Measurements from ENCODE around the gene LPP. TPM values are rescaled to one million over a fixed set of nuclear protein-coding genes. Genes with fewer than 3 reads are reported as not detected.

Gene LPP
- polyA plus RNA-seq, 3 donors = 14.1 to 23.2 (median 15.3) TPM

DNA sequence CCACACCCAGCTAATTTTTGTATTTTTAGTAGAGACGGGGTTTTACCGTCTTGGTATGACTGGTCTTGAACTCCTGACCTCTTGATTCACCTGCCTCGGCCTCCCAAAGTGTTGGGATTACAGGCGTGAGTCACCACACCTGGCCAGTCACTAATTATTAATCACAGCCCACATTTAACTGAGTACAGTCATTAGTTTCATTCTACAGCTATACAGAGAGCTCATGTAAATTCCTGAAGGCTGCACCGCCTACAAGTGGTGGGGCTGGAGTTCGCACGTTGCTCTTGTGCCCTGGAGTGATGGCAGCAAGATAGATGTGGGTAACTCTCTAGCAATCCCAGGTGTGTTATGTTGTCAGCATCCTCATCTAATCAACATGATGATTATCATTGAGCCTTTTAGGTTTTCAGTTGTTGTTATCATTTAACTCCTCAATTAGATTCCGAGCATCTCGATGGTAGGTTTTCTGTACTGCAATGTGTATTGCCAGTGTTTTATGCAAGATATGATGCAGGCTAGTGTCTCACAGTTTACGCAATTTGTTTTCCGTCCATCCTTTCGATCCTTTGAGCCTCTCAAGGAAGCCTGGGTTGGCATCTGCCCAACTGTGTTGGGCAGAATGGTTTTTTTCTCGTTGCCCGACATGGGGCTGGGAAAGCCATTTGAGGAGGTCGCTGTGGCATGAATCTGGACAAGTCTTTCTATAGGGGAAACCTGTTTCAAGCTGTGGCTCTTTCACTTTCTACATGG lies 216.3 kb downstream of the LPP start:
- Mint-ChIP-seq H3K4me3 (no peak overlapping the region), H3K4me1 (peaks cover 10% of the 10 kb centered on the region), H3K36me3 (peaks cover 4 to 5% of the 10 kb centered on the region in 2 donors), H3K27ac (peak overlapping the region in 2 of 7 donors; percentile 52 to 69), H3K27me3 (ENCODE audit: low read depth in 3 of 3) (peaks cover 0 to 1% (median 0%) of the 10 kb centered on the region in 3 donors), H3K9me3 (peaks cover 0 to 7% (median 4%) of the 10 kb centered on the region in 7 donors)
- Histone ChIP-seq H3K4me1 (ENCODE audit: control insufficient read depth in 1 of 2, insufficient read depth in 2 of 2, low read length in 2 of 2) (no peaks in the 10 kb centered on the region), H3K4me2 (replicated peaks; ENCODE audit: extremely low read depth, low read length, poor library complexity, severe bottlenecking) (no peak overlapping the region), H3K9ac (ENCODE audit: insufficient read depth, low read length, poor library complexity, severe bottlenecking) (no peak overlapping the region), H3K27me3 (ENCODE audit: control insufficient read depth in 2 of 2, insufficient read depth in 2 of 2, low read length in 2 of 2) (no peaks in the 10 kb centered on the region), H3K27ac (ENCODE audit: low read depth in 1 of 2, low read length in 2 of 2) (no peak overlapping the region), H3K9me3 (replicated peaks in 1 of 2; ENCODE audit: control insufficient read depth in 1 of 2, insufficient read depth in 1 of 2, low read length in 2 of 2) (no peaks in the 10 kb centered on the region), H3K79me2 (ENCODE audit: insufficient read depth, low read length) (no peaks in the 10 kb centered on the region), H3K36me3 (replicated peaks in 1 of 2; ENCODE audit: control insufficient read depth in 1 of 2, insufficient read depth in 2 of 2, low read length in 2 of 2) (no peaks in the 10 kb centered on the region), H2AFZ (ENCODE audit: insufficient read depth, low read depth, low read length, poor library complexity, severe bottlenecking) (no peak overlapping the region), H4K20me1 (ENCODE audit: insufficient read depth, low read length) (no peaks in the 10 kb centered on the region), H3K4me3 (replicated peaks in 1 of 3; ENCODE audit: low read depth in 2 of 3, low read length in 3 of 3) (no peak overlapping the region)
- 77% methylated on average over 7 of the region's 15 CpGs for WGBS (ENCODE audit: insufficient coverage)
- intact Hi-C loops (cut with micrococcal nuclease) = no loop called here
- TF ChIP-seq, protein P1, sequence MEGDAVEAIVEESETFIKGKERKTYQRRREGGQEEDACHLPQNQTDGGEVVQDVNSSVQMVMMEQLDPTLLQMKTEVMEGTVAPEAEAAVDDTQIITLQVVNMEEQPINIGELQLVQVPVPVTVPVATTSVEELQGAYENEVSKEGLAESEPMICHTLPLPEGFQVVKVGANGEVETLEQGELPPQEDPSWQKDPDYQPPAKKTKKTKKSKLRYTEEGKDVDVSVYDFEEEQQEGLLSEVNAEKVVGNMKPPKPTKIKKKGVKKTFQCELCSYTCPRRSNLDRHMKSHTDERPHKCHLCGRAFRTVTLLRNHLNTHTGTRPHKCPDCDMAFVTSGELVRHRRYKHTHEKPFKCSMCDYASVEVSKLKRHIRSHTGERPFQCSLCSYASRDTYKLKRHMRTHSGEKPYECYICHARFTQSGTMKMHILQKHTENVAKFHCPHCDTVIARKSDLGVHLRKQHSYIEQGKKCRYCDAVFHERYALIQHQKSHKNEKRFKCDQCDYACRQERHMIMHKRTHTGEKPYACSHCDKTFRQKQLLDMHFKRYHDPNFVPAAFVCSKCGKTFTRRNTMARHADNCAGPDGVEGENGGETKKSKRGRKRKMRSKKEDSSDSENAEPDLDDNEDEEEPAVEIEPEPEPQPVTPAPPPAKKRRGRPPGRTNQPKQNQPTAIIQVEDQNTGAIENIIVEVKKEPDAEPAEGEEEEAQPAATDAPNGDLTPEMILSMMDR (IDR thresholded peaks at IDR 0.05) = no peak
- no peak for DNase-seq

DNA sequence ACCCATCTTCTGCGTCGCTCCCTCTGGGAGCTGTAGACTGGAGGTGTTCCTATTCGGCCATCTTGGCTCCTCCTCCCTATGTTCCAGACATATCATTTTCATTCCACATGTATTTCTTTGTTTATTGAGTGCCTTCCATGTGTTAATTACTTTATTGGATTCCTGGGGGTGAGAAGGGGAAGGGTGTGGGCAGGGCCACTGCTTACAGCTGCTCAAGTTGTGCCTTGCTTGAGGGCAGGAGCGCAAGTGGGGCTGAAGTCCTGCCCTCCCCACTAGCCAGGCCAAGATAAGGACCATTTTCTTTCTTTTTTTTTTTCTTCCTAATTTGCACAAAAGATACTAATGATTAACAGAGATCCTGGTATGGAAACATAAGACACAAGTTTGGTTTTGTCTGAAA lies 224.8 kb downstream of the LPP start:
- no peak overlapping the region for H3K4me3 ChIP-seq (replicated peaks in 1 of 3; ENCODE audit: low read depth in 2 of 3, low read length in 3 of 3)
- peaks cover 7 to 33% (median 12%) of the 10 kb centered on the region in 7 donors for H3K9me3 Mint-ChIP-seq
- H3K9me3 ChIP-seq (replicated peaks in 1 of 2; ENCODE audit: control insufficient read depth in 1 of 2, insufficient read depth in 1 of 2, low read length in 2 of 2) = no peaks in the 10 kb centered on the region
- TF ChIP-seq, protein P1 (IDR thresholded peaks at IDR 0.05) = no peak
- no peak for DNase-seq
- H3K27me3 ChIP-seq (ENCODE audit: control insufficient read depth in 2 of 2, insufficient read depth in 2 of 2, low read length in 2 of 2) = no peaks in the 10 kb centered on the region
- H3K4me1 ChIP-seq (ENCODE audit: control insufficient read depth in 1 of 2, insufficient read depth in 2 of 2, low read length in 2 of 2) = no peaks in the 10 kb centered on the region
- no peak overlapping the region for H3K27ac ChIP-seq (ENCODE audit: low read depth in 1 of 2, low read length in 2 of 2)
- intact Hi-C loops (cut with micrococcal nuclease) = no loop called here
- no peaks in the 10 kb centered on the region for H3K27me3 Mint-ChIP-seq (ENCODE audit: low read depth in 3 of 3)
- peak overlapping the region in 1 of 7 donors; percentile 2 for H3K27ac Mint-ChIP-seq
- peaks cover 9 to 26% of the 10 kb centered on the region in 2 donors for H3K36me3 Mint-ChIP-seq
- no peak overlapping the region for H2AFZ ChIP-seq (ENCODE audit: insufficient read depth, low read depth, low read length, poor library complexity, severe bottlenecking)
- peaks cover 6% of the 10 kb centered on the region for H3K4me1 Mint-ChIP-seq
- no CpG with 5 or more reads among the region's 4 CpGs for WGBS (ENCODE audit: insufficient coverage)
- no peak overlapping the region for H3K4me2 ChIP-seq (replicated peaks; ENCODE audit: extremely low read depth, low read length, poor library complexity, severe bottlenecking)
- H3K79me2 ChIP-seq (ENCODE audit: insufficient read depth, low read length) = no peaks in the 10 kb centered on the region
- no peaks in the 10 kb centered on the region for H3K36me3 ChIP-seq (replicated peaks in 1 of 2; ENCODE audit: control insufficient read depth in 1 of 2, insufficient read depth in 2 of 2, low read length in 2 of 2)
- no peak overlapping the region for H3K9ac ChIP-seq (ENCODE audit: insufficient read depth, low read length, poor library complexity, severe bottlenecking)
- no peaks in the 10 kb centered on the region for H4K20me1 ChIP-seq (ENCODE audit: insufficient read depth, low read length)
- H3K4me3 Mint-ChIP-seq = no peak overlapping the region

All from CD14-positive monocyte (primary cell).